ENCODE data around the gene FAHD2A.
A peak's percentile ranks its signal among the peaks of the same experiment; 100 is the strongest.
"Not testable (repeated sequence)": the region's sequence is repeated elsewhere in the genome, so short reads cannot be mapped to it uniquely, and the experiment has no call there.

Gene FAHD2A

DNA sequence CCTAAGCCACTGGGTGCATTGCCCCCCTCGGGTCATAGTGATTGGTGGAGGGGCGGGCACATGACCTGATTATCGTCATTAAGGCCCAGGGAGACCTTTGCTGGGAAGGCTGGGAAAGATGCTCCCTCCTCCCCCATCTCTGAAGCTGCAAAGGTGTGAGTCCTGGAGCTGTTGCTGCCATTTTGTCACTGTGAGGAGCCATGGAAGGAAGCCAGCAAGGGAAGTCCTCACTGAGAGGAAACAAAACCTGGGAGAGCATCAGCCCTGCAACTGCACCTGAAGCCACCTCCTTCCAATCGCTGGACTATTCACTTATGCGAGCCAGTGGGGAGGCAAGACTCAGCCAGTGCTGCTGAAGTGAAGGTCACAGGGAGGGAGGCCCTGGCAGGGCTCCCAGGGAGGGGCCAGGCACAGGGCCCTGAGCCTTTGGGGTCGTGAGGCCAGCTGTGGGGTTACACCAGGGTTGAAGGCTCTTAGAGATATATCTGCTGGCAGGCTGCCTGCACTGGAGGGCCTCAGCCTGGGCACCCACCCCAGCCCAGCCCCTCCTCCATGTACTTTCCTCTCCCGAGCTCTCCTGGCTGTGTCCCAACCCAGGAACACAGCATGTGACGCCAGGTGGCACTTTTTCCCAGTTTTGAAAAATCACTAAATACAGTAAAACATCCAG, 10.7 kb upstream of the FAHD2A start:
- no peak for DNase-seq

DNA sequence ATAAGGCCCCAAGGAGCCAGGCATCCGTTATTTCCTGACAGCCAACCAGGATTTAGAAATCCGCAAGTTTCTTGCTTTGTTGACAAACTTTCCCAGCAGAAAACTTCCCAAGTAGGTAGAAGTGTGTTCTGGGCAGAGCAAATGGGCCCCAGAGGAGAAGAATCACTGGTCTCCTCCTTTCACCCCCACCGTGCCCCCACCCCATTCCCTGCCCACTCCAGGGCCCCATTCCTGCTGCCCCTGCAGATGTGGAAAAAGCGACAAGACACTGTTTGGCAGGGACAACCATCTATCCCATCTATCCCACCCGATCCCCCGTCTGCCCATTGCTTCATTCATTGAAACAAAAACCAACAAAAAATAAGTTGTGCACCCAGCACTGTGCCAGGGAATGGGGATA, 10.2 kb upstream of the FAHD2A start:
- no peak for DNase-seq

DNA sequence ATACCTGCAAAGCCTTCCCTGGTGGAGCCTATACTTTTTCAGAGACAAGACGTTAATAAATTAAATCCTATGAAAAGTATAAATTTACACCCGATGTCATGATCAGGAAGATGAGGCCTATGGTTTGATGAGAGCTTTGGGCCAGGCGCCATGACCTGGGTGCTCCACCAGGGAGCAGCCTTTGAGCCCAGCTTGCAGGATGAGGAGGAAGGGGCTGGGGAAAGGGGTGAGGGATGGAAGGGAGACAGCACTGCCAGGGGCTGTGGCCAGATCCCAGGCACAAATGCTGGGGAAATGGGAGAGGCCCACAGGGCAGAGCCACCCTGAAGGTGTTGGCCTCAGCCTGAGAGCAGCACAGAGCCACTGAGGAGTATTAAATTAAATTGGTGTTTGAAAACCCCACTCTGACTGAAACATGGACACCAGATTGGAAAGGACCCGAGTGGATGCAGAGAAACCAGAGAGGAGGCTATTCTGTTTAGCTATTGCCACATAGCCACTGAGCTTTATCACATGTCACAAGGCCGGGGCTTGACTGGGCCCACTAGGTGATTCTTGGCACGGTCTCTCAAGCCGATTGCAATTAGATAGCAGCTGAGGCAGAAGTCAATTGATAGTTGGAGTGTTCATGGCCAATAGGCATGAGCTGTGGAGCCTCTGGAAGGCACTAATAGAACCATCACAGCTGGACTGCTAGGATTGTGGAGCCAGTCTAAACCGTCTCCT, 9.6 kb upstream of the FAHD2A start:
- DNase-seq: no peak

DNA sequence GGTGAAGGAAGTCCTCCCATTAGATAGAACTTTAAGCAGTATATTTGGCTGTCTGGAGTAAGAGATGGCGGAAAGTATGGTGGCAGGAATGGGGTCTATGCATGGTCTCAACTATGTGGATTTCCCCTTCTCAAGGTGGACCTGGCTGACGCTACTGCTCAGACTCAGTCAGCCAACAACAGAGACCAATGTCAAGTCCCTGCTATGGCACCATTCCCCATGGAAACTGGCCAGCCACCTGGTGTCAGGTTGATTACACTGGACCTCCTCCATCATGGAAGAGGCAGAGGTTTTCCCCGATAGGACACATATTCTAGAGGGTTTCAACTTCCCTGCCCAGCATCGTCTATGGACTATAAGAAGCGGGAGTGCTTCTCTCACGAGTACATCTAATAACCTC, 8.6 kb upstream of the FAHD2A start:
- no peak for DNase-seq

DNA sequence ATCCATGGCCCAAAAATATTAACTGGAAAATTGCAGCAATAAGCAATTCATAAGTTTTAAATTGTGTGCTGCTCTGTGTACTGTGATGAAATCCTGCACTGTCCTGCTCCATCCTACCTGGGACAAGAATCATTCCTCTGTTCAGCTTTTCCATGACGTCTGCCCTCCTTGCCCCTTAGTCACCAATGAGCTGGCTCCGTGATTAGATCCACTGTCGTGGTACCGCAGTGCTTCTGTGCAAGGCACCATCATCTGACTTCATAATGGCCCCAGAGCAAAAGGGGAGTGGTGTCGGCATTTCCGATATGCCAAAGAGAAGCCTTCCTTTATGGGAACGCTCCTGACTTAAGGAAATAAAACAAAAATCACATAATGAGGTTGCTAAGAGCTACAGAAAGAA, 3.4 kb upstream of the FAHD2A start:
- no peak for DNase-seq

DNA sequence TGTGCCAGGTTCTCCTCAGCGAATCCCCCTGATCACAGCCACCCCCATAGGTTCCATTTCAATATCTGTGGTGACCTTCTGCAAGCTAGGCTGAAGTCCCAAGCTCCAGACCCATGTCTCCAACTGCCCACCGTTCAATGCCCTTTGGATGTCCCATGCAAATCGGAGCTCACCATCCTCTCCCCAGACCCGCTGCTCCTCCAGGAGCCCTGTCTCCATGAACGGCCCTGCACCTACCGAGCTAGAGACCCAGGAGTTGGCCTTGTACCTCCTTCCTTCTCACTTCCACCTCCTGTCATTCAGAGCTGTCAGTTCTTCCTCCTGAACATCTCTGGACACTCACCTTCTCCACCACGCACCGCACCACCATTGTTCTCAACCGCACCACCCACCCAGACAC, 1.0 kb upstream of the FAHD2A start:
- DNase-seq: no peak

DNA sequence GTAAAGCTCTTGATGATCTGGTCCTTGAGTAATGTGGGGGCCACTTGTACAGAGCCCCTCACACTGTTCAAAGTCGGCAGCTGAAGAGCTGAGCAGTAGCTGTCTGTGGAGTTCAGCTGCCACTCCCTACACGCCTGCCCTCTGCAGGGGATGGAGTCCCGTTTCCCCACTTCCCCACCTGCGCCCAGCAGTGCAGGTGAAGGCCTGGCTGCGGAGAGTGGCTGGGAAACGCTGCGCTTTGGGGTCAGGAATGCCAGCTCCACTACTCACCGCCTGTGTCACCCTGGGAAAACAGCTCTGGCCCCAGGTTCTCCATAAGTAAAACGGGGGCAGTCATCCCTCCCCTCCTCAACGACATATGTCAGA, 521 bp upstream of the FAHD2A start:
- not testable (repeated sequence) for DNase-seq

DNA sequence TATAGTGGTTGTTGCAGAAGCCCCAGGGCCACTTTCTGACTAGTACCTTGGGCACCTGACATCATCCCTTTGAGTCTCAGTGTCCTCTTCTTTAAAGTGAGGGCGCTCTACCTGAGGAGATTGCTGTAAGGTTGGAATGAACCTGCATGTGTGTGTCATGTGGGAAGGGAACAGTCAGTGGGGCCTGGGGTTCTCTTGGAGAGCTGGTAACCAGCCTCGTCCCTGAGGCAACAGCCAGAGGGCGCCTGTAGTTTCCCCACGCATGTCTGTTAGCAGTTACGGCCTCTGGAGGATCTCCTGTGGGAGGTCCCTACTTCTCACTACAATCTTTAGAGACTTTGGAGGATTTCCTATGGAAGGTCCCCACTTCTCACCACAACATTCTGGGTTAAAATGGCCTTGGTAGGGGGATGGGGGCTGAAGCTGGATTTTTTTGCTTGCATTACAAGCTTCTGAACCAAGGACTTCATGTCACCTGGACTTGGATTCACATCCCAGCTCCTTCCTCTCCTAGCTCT, 755 bp downstream of the FAHD2A start:
- peak in 1 of 2 experiments; percentile 30 for DNase-seq

DNA sequence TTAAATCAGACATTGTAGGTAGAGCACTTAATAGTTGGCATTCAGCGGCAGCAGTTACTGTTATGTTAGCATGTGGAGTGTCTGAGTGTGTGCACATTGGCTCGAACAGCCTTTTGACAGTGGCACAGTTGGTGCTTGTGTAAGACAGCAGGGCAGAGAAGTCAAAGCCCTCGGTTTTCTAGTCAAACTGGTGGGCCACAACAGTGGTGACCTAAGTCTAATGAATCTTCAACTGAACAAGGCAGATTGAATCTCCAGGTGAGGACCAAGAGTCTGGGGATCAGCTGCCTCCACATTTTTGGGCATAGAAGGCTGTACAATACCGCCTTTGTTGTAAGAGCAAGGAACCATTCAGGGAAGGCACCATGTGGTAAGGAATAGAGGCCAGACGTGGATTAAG, 1.3 kb downstream of the FAHD2A start:
- not testable (repeated sequence) for DNase-seq

DNA sequence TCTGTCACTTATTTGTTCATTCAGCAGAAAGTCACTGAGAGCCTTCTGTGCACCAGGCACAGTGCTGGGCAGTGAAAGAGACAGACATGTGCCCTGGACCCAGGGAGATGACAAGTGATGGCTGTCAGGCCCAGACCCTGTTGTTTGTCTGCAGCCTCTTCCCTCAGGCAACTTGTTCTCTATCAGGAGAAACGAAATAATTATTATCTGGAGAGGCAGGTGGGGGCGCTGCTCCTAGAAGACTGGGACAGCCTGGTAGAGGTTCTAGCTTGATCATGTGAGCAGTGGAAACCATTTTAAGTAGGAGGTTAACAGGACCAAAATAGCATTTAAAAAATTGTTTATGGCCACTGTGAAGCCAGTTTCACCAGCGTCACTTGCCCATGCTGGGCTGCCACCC, 2.2 kb downstream of the FAHD2A start:
- not testable (repeated sequence) for DNase-seq

DNA sequence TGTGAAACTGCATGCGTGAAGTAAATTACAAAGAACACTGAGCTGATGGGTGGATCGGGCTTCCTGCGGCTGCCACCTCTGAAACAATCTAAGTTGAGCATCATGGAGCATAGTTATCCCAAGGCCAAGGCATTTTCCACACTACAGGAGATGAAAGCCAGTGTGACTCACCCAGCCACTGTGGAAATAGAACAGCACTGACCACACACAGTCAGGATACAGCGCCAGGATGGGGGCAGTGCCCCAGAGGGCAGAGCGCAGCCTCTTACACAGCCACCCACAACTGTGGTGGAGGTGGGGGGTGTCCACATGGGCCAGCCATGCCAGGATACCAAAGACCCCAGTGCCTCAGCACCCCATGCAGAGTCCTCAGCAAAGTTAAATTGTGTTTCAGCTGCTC, 8.7 kb downstream of the FAHD2A start:
- not testable (repeated sequence) for DNase-seq

DNA sequence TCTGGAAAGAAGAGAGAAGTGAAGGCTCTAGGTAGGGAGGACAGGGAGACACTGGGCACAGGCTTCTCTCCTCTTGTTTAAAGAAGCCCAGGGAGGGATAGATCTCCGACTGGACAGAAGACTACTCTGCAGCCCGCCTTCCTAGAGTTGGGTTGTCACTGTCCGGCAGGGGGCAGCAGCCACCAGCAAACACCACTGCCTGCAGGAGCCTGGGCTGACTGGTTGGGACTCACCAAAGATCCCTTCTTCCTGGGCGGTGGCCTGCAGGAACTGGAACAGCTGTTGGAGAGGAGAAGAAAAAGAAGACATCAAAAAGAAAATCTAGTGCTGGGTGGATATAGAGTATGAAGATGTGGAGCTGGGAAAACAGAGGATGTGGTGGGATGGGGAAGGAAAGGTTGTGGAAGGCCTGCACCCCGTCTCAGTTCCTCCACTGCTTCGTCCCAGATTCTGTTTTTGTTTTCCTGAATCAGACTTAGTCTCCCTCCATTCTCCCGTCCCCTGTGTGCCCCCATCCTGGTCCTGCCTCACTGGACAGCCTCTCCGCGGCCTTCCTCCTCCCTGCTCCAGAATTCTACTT, 11.6 kb downstream of the FAHD2A start:
- peak; percentile 50 to 68 for DNase-seq

DNA sequence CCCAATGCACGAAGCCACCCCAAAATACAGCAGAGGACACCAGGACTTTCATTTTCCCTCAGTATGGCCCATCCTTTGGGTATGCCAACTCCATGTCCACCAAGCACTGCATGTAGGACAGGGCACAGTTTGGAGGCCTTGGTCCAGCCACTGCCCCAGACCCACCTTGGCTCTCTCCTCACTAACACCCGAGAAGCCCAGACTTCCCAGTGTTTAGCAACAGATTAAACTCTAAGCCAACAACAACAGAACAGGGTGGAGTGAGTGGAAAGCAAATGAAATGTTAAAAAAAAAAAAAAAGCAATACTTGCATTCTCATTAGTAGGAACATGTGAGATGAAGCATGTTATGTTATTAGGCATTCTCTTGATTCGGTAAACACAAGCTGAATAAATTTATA, 12.6 kb downstream of the FAHD2A start:
- not testable (repeated sequence) for DNase-seq

DNA sequence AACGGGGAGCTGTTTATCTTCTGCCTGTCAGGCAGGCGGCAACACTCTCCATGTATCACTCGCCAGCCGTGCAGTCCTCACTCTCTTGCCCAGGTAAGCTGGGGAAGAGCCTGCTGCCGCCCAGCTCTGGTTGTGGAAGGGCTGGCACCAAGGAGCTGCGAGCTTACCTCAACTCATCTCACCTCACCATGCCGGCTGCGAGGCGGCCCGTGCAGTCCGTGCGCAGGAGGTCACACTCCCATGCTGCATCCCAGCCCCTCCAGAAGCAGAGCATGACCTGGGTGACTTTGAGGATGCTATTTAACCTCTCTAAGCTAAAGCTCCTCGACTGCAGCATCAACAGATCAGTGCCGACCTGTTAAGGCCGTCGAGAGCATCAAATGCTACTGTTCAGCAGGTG, 13.1 kb downstream of the FAHD2A start:
- not testable (repeated sequence) for DNase-seq

DNA sequence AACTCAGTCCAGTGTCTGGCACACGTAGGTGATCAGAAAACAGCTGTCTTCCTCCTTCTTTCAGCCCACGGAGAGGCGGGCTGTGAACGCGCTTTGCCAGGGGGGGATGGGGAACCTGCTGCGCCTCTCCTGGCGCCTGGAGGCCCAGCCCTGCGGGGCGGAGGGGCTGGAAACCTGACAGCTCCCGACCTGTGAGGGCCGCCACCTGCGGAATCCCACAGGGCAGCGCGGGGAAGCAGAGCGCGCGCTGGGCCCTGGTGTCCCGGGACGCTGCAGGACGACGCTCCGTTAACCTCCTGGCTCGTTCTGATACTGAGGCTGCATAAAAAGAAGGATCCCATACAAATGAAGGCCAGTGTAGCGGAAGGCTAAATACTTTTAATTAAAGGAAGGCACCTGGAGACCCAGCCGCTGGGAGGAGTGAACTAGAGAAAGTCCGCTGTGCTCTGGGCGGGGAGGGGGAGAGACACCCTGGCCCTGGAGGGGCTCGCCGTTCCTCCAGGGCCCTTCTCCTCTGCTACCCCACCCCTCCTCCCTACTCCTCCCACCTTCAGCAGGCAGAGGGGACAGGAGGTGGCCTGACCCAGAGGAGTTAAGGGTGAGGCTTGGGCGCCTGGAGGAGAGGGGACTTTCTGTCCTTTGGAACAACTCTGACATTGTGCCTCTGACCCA, 24.8 kb downstream of the FAHD2A start:
- DNase-seq: not testable (repeated sequence)

DNA sequence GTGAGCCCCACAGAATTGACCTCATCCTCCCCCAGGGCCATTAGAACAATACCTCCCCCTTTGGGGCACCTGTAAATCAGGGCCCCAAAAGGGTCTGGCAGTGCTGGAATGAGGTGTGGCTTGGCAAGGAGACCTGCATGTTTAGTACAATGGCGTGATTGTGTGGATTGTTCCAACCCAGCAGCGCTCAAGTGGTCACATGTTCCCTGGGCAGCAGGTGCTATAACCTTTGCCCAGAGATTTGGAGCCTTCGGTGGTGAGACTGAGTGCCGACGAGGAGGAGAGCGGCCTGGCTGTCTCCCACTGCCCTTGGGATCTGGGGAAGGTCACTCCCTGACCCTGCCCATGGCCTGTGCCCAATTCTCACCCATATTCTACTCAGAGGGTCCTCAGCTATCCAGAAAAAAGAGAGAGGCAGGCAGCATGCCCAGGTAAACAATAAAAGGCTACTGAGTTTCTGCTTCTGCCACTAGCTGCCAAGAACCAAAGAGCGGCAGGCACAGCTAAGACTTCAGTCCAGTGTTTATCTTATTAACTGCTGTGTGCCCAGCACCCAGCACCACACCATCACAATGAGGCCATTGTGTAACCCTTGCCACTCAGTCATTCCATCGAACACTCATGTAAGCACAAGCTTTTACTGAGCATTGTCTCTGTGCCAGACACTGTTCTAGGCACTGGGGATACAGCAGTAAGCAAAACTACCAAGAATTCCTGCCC, 27.4 kb downstream of the FAHD2A start:
- not testable (repeated sequence) for DNase-seq

DNA sequence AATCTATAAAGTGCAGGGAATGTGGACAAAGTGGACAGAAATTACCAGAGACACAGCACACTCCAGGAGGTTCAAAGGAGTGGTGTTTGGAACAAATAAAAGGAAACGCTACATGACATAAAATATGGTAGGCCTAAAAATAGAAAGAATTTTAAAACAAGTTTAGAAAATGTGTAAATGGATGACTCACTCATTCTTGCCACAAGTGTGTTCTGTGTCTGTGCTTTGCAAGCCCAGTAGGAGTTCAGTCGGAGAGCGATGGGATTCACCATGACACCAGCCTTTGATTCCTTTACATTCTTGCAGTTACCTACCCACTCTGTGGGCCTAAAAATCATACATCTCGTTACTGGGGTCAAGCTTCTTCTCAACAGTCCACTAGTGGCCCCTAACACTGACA, 30.9 kb downstream of the FAHD2A start:
- DNase-seq: not testable (repeated sequence)

DNA sequence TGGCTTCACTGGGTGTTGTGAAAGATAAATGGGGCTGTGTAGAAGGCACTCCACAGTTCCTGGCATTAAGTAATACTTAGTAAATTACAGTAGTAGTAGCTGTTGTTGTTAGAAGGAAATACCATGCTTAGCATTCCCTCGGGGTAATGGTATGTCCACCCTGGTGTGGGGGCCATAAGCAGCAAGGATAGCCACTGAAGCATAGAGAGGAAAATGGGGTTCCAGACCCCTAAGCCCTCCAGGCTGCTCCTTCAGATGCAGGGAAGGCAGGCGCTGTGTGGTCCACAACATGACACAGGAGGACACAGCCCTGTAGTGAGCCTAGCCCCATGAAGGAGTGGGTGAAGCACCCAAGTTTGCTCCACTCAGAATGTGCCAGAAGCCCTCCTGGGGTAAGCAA, 31.5 kb downstream of the FAHD2A start:
- DNase-seq: not testable (repeated sequence)

DNA sequence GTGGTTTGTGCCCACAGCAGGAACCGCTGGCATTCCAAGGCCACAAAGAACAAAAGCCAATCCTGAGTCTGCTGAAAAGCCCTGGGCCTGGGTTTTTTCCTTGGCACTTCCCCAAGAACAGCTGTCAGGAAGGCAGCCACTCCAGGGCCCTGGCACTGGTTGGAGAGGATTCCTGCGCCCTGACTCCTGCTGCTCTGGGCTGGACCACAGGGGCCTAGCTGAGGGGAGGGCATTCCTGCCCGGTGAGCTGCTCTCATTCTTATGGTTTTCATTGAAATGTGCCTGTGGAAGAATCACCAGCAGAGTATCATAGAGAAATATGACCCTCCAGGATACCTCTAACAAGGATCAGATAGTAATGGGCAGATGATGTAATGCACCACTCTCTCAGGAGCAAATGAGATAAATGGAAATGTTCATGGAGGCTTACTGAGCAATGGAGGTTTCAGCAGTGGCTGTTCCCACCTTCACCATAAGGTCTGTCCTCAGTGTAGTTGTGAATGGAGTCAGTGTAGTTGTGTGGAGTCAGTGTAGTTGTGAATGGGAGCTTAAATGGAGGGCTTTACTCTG, 32.1 kb downstream of the FAHD2A start:
- DNase-seq: not testable (repeated sequence)

DNA sequence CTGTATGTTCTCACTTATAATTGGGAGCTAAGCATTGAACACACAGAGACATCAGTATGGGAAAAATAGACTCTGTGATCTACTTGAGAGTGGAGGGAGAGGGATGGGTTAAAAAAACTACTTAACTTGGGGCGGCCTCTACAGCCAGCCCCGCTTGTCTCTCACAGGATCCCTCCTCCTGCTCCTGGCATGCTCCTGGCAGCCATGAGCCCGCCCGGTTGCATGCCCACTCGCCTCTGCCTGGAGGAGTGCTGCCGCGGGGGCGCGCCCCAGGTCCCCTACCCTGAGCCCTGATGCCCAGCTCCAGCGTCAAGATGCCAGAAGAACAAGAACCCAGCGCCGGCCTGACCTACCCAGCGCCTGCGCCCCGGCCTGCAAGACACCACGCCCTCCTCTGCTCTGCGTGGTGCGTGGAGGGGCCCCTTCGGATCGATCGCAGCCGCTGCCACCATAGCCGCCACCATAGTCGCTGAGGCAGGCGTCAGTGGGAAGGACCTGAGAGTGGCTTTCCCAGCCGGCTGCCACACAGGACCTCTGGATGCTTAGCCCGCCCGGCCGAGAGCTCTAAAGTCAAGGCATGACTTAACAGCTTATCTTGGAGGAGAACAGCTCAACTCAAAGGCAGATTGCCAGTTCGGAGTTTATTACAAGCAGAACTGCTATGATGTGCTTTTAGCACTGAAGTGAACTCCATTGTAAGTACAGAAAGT, 32.8 kb downstream of the FAHD2A start:
- DNase-seq: not testable (repeated sequence)

DNA sequence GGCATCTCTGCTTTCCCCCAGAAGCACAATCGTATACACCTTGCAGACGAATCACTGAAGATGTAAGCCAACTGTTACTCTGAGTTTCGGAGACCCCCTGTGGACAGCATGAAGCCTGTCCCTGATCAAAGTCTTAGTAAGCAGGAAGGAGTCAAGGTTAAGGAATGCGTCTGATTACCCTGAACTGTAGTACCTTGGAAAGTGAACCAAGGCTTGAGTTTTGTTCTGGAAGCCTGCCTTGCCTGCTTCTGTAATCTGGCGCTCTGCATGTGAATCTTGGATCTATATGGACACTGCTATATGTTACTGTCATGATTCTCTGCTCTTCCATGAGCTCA, 33.3 kb downstream of the FAHD2A start:
- DNase-seq: not testable (repeated sequence)
